Panc1 (cell line): ENCODE results near the gene SCARF1. TPM values are rescaled to one million over a fixed set of nuclear protein-coding genes. Genes with fewer than 3 reads are reported as not detected.

Experiments
- ATAC-seq: fragments of 200-7000 bp; cut with Tn5 transposase; 2 replicates; pipeline ENCODE4 v1.9.1; 2020; ENCODE audit warnings: mild to moderate bottlenecking, moderate library complexity
- BruUV-seq: library from RNA; stranded (reverse); fragments of 400-500 nt; replicated peaks from 2 replicates; lab custom pipeline; 2021; lab: Mats Ljungman, UMichigan
- CTCF ChIA-PET: fragments of 300-600 bp; sonication (Branson Sonifier 250); formaldehyde crosslinking; loops from one replicate; lab custom pipeline; 2022; ENCODE audit warnings: antibody characterized with exemption; lab: Charles Lee
- POLR2A ChIA-PET: fragments of 300-600 bp; sonication (Branson Sonifier 250); formaldehyde crosslinking; loops from one replicate; lab custom pipeline; 2022; ENCODE audit warnings: antibody characterized with exemption; lab: Charles Lee
- DNase-seq: peaks from one replicate; pipeline ENCODE4 v3.0.0-alpha.2; 2010; ENCODE audit warnings: low read depth, low spot score
- H3K27ac ChIP-seq: 2 replicates; pipeline ENCODE4 v1.5.1; 2011; ENCODE audit warnings: mild to moderate bottlenecking, low read length, inconsistent platforms
- H3K27me3 ChIP-seq: fragments of 200-500 bp; sonication (Bioruptor generic); 2 replicates; pipeline ENCODE4 v1.6.0; 2014; ENCODE audit warnings: low read length, inconsistent platforms; ENCODE audit not compliant: control insufficient read depth, insufficient read depth
- H3K36me3 ChIP-seq: fragments of 200-500 bp; sonication (Bioruptor generic); 2 replicates; pipeline ENCODE4 v1.5.1; 2014; ENCODE audit warnings: inconsistent platforms, mild to moderate bottlenecking, low read length, moderate library complexity; ENCODE audit not compliant: control insufficient read depth, insufficient read depth
- H3K4me1 ChIP-seq: 2 replicates; pipeline ENCODE4 v1.5.1; 2011; ENCODE audit warnings: inconsistent platforms, mild to moderate bottlenecking, low read length, moderate library complexity; ENCODE audit not compliant: control insufficient read depth, insufficient read depth
- H3K4me3 ChIP-seq, 2 experiments: 2 replicates each; pipeline ENCODE4 v1.5.1; 2011 to 2012; ENCODE audit warnings: low read depth in 2 of 2, low read length in 2 of 2, mild to moderate bottlenecking in 2 of 2, inconsistent platforms in 1 of 2, moderate library complexity in 1 of 2
- H3K9me3 ChIP-seq: fragments of 200-500 bp; sonication (Bioruptor generic); 2 replicates; pipeline ENCODE4 v1.5.1; 2014; ENCODE audit warnings: low read depth, mild to moderate bottlenecking, inconsistent platforms, low read length, moderate library complexity; ENCODE audit not compliant: control insufficient read depth, insufficient read depth
- POLR2AphosphoS5 ChIP-seq: IDR thresholded peaks from 2 replicates; pipeline ENCODE4 v1.6.1; 2012; ENCODE audit warnings: mild to moderate bottlenecking, low read depth, low read length, moderate library complexity
- SIN3A ChIP-seq: IDR thresholded peaks from 2 replicates; pipeline ENCODE4 v1.6.1; 2012; ENCODE audit warnings: low read depth, mild to moderate bottlenecking, low read length, moderate library complexity, borderline replicate concordance; ENCODE audit not compliant: insufficient read depth
- TCF7L2 ChIP-seq: IDR thresholded peaks from 2 replicates; pipeline ENCODE4 v1.6.1; 2011; ENCODE audit warnings: mild to moderate bottlenecking, low read depth, low read length, inconsistent platforms
- in situ Hi-C: cut with HindIII; loops from 2 replicates; pipeline ENCODE4 v1.10.0; 2016; ENCODE audit warnings: low sequenced_read_pairs, low pct_unique_long_range_greater_than_20kb
- intact Hi-C: fragments of 100-400 bp; cut with micrococcal nuclease; formaldehyde crosslinking; loops from one replicate; pipeline ENCODE4 v1.10.0; 2022; ENCODE audit not compliant: unreplicated experiment
- total RNA-seq: library from RNA; stranded (reverse); gene quantifications from one replicate; pipeline ENCODE4 v1.2.1, GENCODE V29; 2021; ENCODE audit not compliant: unreplicated experiment
- TF ChIP-seq, protein P1 (sequence below): fragments of 450-650 bp; IDR thresholded peaks from 2 replicates; pipeline ENCODE4 v1.5.1; 2017; ENCODE audit warnings: mild to moderate bottlenecking
- TF ChIP-seq, protein P2 (sequence below), 2 experiments: IDR thresholded peaks; 2 replicates each; pipeline ENCODE4 v1.6.1; 2011 to 2012; ENCODE audit warnings: low read depth in 2 of 2, control low read depth in 1 of 2, low read length in 1 of 2, mild to moderate bottlenecking in 1 of 2, moderate library complexity in 1 of 2; ENCODE audit not compliant: insufficient read depth in 1 of 2

SCARF1 gene
- total RNA-seq, 1 experiment from 2014 or later: 6.6 TPM

DNA sequence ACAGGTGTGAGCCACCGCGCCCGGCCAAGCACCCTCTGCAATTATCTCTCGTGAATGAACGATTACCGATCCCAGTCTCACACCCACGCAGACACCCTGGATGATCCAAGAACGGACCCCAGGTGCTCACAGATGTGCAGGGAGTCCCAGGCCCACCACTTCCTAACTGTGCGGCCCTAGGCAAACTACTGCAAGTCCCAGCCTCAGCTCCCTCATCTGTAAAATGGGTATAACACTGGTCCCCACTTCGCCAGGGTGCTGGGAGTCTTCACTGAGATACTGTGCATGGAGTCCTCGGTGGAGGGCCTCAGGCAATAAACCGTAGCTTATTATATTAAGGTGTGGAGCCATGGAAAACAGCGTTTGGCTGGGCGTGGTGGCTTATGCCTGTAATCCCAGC lies 61.4 kb downstream of the SCARF1 start:
- Histone ChIP-seq H3K4me1 (no peaks in the 10 kb centered on the region), H3K27me3 (no peaks in the 10 kb centered on the region), H3K9me3 (no peaks in the 10 kb centered on the region), H3K27ac (no peak overlapping the region), H3K4me3 (no peak overlapping the region), H3K36me3 (no peaks in the 10 kb centered on the region)
- CTCF ChIA-PET: no interaction called here
- DNase-seq (no peak), ATAC-seq (no peak)
- TF ChIP-seq, protein P1, sequence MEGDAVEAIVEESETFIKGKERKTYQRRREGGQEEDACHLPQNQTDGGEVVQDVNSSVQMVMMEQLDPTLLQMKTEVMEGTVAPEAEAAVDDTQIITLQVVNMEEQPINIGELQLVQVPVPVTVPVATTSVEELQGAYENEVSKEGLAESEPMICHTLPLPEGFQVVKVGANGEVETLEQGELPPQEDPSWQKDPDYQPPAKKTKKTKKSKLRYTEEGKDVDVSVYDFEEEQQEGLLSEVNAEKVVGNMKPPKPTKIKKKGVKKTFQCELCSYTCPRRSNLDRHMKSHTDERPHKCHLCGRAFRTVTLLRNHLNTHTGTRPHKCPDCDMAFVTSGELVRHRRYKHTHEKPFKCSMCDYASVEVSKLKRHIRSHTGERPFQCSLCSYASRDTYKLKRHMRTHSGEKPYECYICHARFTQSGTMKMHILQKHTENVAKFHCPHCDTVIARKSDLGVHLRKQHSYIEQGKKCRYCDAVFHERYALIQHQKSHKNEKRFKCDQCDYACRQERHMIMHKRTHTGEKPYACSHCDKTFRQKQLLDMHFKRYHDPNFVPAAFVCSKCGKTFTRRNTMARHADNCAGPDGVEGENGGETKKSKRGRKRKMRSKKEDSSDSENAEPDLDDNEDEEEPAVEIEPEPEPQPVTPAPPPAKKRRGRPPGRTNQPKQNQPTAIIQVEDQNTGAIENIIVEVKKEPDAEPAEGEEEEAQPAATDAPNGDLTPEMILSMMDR: no peak
- TF ChIP-seq TCF7L2 (no peak), SIN3A (no peak), POLR2AphosphoS5 (no peak)
- TF ChIP-seq, protein P2, sequence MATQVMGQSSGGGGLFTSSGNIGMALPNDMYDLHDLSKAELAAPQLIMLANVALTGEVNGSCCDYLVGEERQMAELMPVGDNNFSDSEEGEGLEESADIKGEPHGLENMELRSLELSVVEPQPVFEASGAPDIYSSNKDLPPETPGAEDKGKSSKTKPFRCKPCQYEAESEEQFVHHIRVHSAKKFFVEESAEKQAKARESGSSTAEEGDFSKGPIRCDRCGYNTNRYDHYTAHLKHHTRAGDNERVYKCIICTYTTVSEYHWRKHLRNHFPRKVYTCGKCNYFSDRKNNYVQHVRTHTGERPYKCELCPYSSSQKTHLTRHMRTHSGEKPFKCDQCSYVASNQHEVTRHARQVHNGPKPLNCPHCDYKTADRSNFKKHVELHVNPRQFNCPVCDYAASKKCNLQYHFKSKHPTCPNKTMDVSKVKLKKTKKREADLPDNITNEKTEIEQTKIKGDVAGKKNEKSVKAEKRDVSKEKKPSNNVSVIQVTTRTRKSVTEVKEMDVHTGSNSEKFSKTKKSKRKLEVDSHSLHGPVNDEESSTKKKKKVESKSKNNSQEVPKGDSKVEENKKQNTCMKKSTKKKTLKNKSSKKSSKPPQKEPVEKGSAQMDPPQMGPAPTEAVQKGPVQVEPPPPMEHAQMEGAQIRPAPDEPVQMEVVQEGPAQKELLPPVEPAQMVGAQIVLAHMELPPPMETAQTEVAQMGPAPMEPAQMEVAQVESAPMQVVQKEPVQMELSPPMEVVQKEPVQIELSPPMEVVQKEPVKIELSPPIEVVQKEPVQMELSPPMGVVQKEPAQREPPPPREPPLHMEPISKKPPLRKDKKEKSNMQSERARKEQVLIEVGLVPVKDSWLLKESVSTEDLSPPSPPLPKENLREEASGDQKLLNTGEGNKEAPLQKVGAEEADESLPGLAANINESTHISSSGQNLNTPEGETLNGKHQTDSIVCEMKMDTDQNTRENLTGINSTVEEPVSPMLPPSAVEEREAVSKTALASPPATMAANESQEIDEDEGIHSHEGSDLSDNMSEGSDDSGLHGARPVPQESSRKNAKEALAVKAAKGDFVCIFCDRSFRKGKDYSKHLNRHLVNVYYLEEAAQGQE (IDR thresholded peaks at IDR 0.05; ENCODE audit: insufficient read depth in 1 of 2, low read depth in 2 of 2, low read length in 1 of 2): no peak
- no TSS peak for BruUV-seq
- POLR2A ChIA-PET: no interaction called here
- in situ Hi-C loops (no loop called here), intact Hi-C loops (no loop called here)

Other genes with a start within 250 kb of the SCARF1 start
- 537 TPM for gene YWHAE, start 245.5 kb downstream of the SCARF1 start, total RNA-seq
- gene CRK, start 189.5 kb downstream of the SCARF1 start, total RNA-seq: 67.0 TPM
- 251 TPM for gene MYO1C, start 153.0 kb downstream of the SCARF1 start, total RNA-seq
- gene INPP5K, start 129.1 kb downstream of the SCARF1 start, total RNA-seq: 21.3 TPM
- 64.5 TPM for gene PITPNA, start 82.9 kb downstream of the SCARF1 start, total RNA-seq
- 23.3 TPM for gene SLC43A2, start 16.9 kb downstream of the SCARF1 start, total RNA-seq
- gene RILP, start 4.1 kb upstream of the SCARF1 start, total RNA-seq: 20.8 TPM
- gene PRPF8, start 39.1 kb upstream of the SCARF1 start, total RNA-seq: 296 TPM
- 7.0 TPM for gene TLCD2, start 64.6 kb upstream of the SCARF1 start, total RNA-seq
- gene WDR81, start 79.0 kb upstream of the SCARF1 start, total RNA-seq: 29.5 TPM
- 0.77 TPM for gene SERPINF2, start 97.1 kb upstream of the SCARF1 start, total RNA-seq
- gene SERPINF1, start 116.3 kb upstream of the SCARF1 start, total RNA-seq: 4.6 TPM
- 17.1 TPM for gene SMYD4, start 184.2 kb upstream of the SCARF1 start, total RNA-seq
- gene RPA1, start 184.3 kb upstream of the SCARF1 start, total RNA-seq: 150 TPM